Measurements from ENCODE around the gene DDX20. TPM values are rescaled to one million over a fixed set of nuclear protein-coding genes. Genes with fewer than 3 reads are reported as not detected.
A peak's percentile ranks its signal among the peaks of the same experiment; 100 is the strongest.

Gene DDX20, protein sequence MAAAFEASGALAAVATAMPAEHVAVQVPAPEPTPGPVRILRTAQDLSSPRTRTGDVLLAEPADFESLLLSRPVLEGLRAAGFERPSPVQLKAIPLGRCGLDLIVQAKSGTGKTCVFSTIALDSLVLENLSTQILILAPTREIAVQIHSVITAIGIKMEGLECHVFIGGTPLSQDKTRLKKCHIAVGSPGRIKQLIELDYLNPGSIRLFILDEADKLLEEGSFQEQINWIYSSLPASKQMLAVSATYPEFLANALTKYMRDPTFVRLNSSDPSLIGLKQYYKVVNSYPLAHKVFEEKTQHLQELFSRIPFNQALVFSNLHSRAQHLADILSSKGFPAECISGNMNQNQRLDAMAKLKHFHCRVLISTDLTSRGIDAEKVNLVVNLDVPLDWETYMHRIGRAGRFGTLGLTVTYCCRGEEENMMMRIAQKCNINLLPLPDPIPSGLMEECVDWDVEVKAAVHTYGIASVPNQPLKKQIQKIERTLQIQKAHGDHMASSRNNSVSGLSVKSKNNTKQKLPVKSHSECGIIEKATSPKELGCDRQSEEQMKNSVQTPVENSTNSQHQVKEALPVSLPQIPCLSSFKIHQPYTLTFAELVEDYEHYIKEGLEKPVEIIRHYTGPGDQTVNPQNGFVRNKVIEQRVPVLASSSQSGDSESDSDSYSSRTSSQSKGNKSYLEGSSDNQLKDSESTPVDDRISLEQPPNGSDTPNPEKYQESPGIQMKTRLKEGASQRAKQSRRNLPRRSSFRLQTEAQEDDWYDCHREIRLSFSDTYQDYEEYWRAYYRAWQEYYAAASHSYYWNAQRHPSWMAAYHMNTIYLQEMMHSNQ
- total RNA-seq (1 to 10 TPM; 5.5 to 7.7 (median 6.7) TPM), polyA plus RNA-seq (3.4 TPM)
- long read RNA-seq, donor 1, full-length matches to known transcripts = 13 of 17 reads
- long read RNA-seq, donor 1, partial matches to known transcripts = 1 of 17 reads
- long read RNA-seq, donor 1, other reads (novel, unspliced or antisense) = 3 of 17 reads
- long read RNA-seq, donor 2, full-length matches to known transcripts = 7 of 9 reads
- long read RNA-seq, donor 2, partial matches to known transcripts = 2 of 9 reads
- long read RNA-seq, donor 2, other reads (novel, unspliced or antisense) = 0 of 9 reads
- long read RNA-seq, donor 3, full-length matches to known transcripts = 31 of 40 reads
- long read RNA-seq, donor 3, partial matches to known transcripts = 2 of 40 reads
- long read RNA-seq, donor 3, other reads (novel, unspliced or antisense) = 7 of 40 reads
- long read RNA-seq, donor 4, full-length matches to known transcripts = 5 of 5 reads
- long read RNA-seq, donor 4, partial matches to known transcripts = 0 of 5 reads
- long read RNA-seq, donor 4, other reads (novel, unspliced or antisense) = 0 of 5 reads

DNA sequence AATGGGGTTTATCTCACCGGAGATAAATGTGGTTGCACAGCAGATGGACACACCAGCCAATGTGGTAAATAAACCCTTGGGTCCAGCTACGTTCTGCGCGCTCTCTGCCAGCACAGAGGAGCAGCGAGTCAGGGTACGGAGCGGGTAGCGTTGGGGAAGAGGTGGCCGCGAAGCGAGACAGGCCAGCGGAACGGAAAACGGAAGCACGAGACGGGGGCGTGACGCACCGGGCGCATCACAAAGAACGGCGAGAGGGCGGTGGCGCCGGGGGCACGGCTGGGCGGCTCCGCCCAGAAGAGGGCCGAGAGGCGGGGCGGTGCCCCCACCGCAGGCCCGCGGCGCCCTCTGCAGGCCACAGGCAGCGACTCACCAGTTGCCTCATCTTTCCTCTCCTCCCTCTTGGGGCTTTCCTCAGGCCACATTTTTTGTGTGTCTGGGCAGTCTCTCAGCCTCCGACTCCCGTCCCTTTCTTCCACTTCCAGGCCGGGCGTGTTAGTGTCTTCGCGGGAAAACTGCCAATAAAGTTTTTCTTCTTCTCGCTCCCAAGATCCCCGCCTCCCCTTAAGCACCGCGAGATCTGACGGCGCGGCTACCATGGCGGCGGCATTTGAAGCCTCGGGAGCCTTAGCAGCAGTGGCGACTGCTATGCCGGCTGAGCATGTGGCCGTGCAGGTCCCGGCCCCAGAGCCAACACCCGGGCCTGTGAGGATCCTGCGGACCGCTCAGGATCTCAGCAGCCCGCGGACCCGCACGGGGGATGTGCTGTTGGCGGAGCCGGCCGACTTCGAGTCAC, at the start of gene DDX20:
Gene DDX20 (plus strand): TSS at position 571 of the 793 bp plus-strand sequence. CDS start 24 bp downstream, at position 595.
- intact Hi-C loops (cut with DNase I) = loop anchor here in 1 of 4 donors (10.0 kb wide), 1 partner anchor 271 kb away; no protein-coding TSS in a partner anchor
- Histone ChIP-seq H3K9me3 (ENCODE audit: control insufficient read depth, low read length) (no peaks in the 10 kb centered on the region), H3K27me3 (ENCODE audit: control insufficient read depth, insufficient read depth) (no peaks in the 10 kb centered on the region), H3K27ac (ENCODE audit: low read length) (peak within 1 kb of the TSS; percentile 88), H3K4me3 (ENCODE audit: low read length) (peak within 1 kb of the TSS; percentile 63), H3K4me1 (ENCODE audit: control insufficient read depth, insufficient read depth, low read length) (no peaks in the 10 kb centered on the region)
- WGBS = under 1% methylated on average over 67 of the region's 67 CpGs
- ATAC-seq (peak; percentile 97 to 98), DNase-seq (peak; percentile 93 to 97 (median 97))

DNA sequence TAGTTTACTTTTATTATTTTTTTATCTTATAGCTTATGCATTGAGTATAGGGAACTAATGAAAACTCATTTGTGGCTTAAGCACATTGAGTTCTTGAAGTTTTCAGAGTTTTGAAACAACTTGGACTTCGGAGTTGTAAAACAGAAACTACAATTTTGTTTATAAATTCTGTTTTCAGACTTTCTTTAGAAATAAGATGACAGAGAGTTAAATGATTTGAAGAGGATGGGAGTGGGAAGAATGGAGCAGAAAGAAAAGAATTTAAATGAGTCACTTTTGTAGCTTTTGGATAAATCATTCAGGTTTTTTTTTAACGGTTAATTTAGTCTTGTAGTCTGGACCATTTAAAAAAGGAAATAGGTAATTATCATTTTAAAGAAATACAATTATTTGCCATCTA, 48.8 kb upstream of the DDX20 start:
- no peak overlapping the region for H3K27ac ChIP-seq (ENCODE audit: low read length)
- no peaks in the 10 kb centered on the region for H3K27me3 ChIP-seq (ENCODE audit: control insufficient read depth, insufficient read depth)
- no peak overlapping the region for H3K4me3 ChIP-seq (ENCODE audit: low read length)
- 83% methylated on average over 2 of the region's 2 CpGs for WGBS
- H3K9me3 ChIP-seq (ENCODE audit: control insufficient read depth, low read length) = no peaks in the 10 kb centered on the region
- intact Hi-C loops (cut with DNase I) = no loop called here
- no peaks in the 10 kb centered on the region for H3K4me1 ChIP-seq (ENCODE audit: control insufficient read depth, insufficient read depth, low read length)
- no peak for ATAC-seq
- DNase-seq = no peak

DNA sequence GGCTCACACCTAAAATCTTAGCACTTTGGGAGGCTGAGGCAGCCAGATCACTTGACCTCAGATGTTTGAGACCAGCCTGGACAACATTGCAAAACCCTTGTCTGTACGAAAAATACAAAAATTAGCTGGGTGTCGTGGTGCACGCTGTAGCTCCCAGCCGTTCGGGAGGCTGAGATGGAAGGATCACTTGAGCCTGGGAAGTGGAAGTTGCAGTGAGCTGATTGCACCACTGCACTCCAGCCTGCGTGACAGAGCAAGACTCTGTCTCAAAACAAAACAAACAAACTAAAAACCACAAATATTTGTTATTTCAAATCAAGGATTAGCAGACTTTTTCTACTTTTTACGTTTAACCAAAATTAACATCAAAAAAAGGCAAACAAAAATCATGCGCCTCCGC, 47.8 kb upstream of the DDX20 start:
- ATAC-seq = no peak
- 79% methylated on average over 9 of the region's 9 CpGs for WGBS
- intact Hi-C loops (cut with DNase I) = no loop called here

GRCh38 chr1:111709986-111710385, 45.7 kb upstream of the DDX20 start:
- ATAC-seq = no peak
- Histone ChIP-seq H3K4me1 (ENCODE audit: control insufficient read depth, insufficient read depth, low read length) (no peaks in the 10 kb centered on the region), H3K4me3 (ENCODE audit: low read length) (no peak overlapping the region), H3K27me3 (ENCODE audit: control insufficient read depth, insufficient read depth) (no peaks in the 10 kb centered on the region), H3K9me3 (ENCODE audit: control insufficient read depth, low read length) (no peaks in the 10 kb centered on the region), H3K27ac (ENCODE audit: low read length) (no peak overlapping the region)
- intact Hi-C loops (cut with DNase I) = loop anchor here in 2 of 4 donors (5.0 to 10.0 kb wide), 2 partner anchors 37 to 55 kb away; no protein-coding TSS in a partner anchor
- DNase-seq = no peak
- 66% methylated on average over 1 of the region's 1 CpG for WGBS

More for the DNA sequence above, 47.8 kb upstream of the DDX20 start:
- no peaks in the 10 kb centered on the region for H3K27me3 ChIP-seq (ENCODE audit: control insufficient read depth, insufficient read depth)
- DNase-seq = peak in 1 of 3 donors; percentile 48
- H3K4me3 ChIP-seq (ENCODE audit: low read length) = no peak overlapping the region
- no peaks in the 10 kb centered on the region for H3K4me1 ChIP-seq (ENCODE audit: control insufficient read depth, insufficient read depth, low read length)
- no peak overlapping the region for H3K27ac ChIP-seq (ENCODE audit: low read length)
- H3K9me3 ChIP-seq (ENCODE audit: control insufficient read depth, low read length) = no peaks in the 10 kb centered on the region

- intact Hi-C loops (cut with DNase I) = loop anchor here in 3 of 4 donors (5.0 to 10.0 kb wide), 2 partner anchors 36 to 48 kb away; no protein-coding TSS in a partner anchor
- Histone ChIP-seq H3K9me3 (ENCODE audit: control insufficient read depth, low read length) (no peaks in the 10 kb centered on the region), H3K27ac (ENCODE audit: low read length) (no peak overlapping the region), H3K27me3 (ENCODE audit: control insufficient read depth, insufficient read depth) (no peaks in the 10 kb centered on the region), H3K4me3 (ENCODE audit: low read length) (no peak overlapping the region), H3K4me1 (ENCODE audit: control insufficient read depth, insufficient read depth, low read length) (peaks cover 14% of the 10 kb centered on the region)
- ATAC-seq (no peak), DNase-seq (no peak)
- 76% methylated on average over 3 of the region's 3 CpGs for WGBS
Observed at GRCh38 chr1:111716333-111716732, 39.4 kb upstream of the DDX20 start.

GRCh38 chr1:111717450-111717849, 38.3 kb upstream of the DDX20 start:
- 97% methylated on average over 2 of the region's 2 CpGs for WGBS
- intact Hi-C loops (cut with DNase I) = loop anchor here in 3 of 4 donors (5.0 to 10.0 kb wide), 2 partner anchors 35 to 47 kb away; no protein-coding TSS in a partner anchor
- H3K4me1 ChIP-seq (ENCODE audit: control insufficient read depth, insufficient read depth, low read length) = peaks cover 24% of the 10 kb centered on the region
- H3K4me3 ChIP-seq (ENCODE audit: low read length) = no peak overlapping the region
- no peak for ATAC-seq
- no peak overlapping the region for H3K27ac ChIP-seq (ENCODE audit: low read length)
- no peak for DNase-seq
- H3K27me3 ChIP-seq (ENCODE audit: control insufficient read depth, insufficient read depth) = no peaks in the 10 kb centered on the region
- H3K9me3 ChIP-seq (ENCODE audit: control insufficient read depth, low read length) = no peaks in the 10 kb centered on the region

GRCh38 chr1:111719135-111719534, 36.6 kb upstream of the DDX20 start:
- Histone ChIP-seq H3K4me1 (ENCODE audit: control insufficient read depth, insufficient read depth, low read length) (peaks cover 28% of the 10 kb centered on the region), H3K9me3 (ENCODE audit: control insufficient read depth, low read length) (no peaks in the 10 kb centered on the region), H3K4me3 (ENCODE audit: low read length) (no peak overlapping the region), H3K27ac (ENCODE audit: low read length) (peak overlapping the region; percentile 4), H3K27me3 (ENCODE audit: control insufficient read depth, insufficient read depth) (no peaks in the 10 kb centered on the region)
- DNase-seq (no peak), ATAC-seq (no peak)
- intact Hi-C loops (cut with DNase I) = loop anchor here in 3 of 4 donors (5.0 to 10.0 kb wide), 2 partner anchors 33 to 46 kb away; no protein-coding TSS in a partner anchor
- WGBS = 98% methylated on average over 5 of the region's 5 CpGs

DNA sequence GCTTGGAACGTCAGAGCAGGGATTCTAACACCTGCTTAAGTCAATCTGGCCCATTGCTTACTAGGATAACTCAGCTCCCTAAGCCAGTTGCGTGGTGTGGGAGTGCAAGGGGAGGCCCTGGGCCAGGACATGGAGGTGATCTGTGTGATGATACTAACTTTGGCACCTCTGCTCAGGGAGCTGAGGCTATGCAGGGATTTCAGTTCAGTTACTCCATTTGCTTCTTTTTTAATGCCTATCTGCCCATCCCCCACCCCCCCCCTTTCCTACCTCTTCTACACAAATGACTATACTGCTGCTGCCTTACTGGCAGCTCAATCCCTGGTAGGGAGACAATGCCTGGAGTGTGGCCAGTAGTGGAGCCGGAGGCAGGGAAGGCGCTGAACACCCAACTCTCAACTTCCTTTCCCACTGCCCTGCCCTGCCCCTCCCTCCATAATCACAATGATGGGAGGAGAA, 36.0 kb upstream of the DDX20 start:
- ATAC-seq = peak; percentile 45 to 88
- no peak overlapping the region for H3K4me3 ChIP-seq (ENCODE audit: low read length)
- DNase-seq = peak; percentile 76 to 82 (median 78)
- 34% methylated on average over 4 of the region's 4 CpGs for WGBS
- no peaks in the 10 kb centered on the region for H3K27me3 ChIP-seq (ENCODE audit: control insufficient read depth, insufficient read depth)
- H3K27ac ChIP-seq (ENCODE audit: low read length) = peak overlapping the region; percentile 86
- intact Hi-C loops (cut with DNase I) = loop anchor here in 3 of 4 donors (5.0 to 10.0 kb wide), 2 partner anchors 33 to 45 kb away; no protein-coding TSS in a partner anchor
- peaks cover 30% of the 10 kb centered on the region for H3K4me1 ChIP-seq (ENCODE audit: control insufficient read depth, insufficient read depth, low read length)
- H3K9me3 ChIP-seq (ENCODE audit: control insufficient read depth, low read length) = no peaks in the 10 kb centered on the region

GRCh38 chr1:111720274-111720976, 35.3 kb upstream of the DDX20 start:
- peaks cover 30% of the 10 kb centered on the region for H3K4me1 ChIP-seq (ENCODE audit: control insufficient read depth, insufficient read depth, low read length)
- 43% methylated on average over 7 of the region's 7 CpGs for WGBS
- peak; percentile 70 to 83 for ATAC-seq
- no peak overlapping the region for H3K4me3 ChIP-seq (ENCODE audit: low read length)
- no peaks in the 10 kb centered on the region for H3K9me3 ChIP-seq (ENCODE audit: control insufficient read depth, low read length)
- peak overlapping the region; percentile 86 for H3K27ac ChIP-seq (ENCODE audit: low read length)
- intact Hi-C loops (cut with DNase I) = no loop called here
- DNase-seq = peak in 2 of 3 donors; percentile 63 to 76
- no peaks in the 10 kb centered on the region for H3K27me3 ChIP-seq (ENCODE audit: control insufficient read depth, insufficient read depth)

Data from right cardiac atrium (tissue), 5 donors.